A375 (cell line): ENCODE results near the gene MLF1. TPM values are rescaled to one million over a fixed set of nuclear protein-coding genes. Genes with fewer than 3 reads are reported as not detected.

ENCODE experiments used
- small RNA-seq: library from RNA; depleted of rRNA; stranded (forward); fragments of <200 nt; gene quantifications from one replicate; pipeline ENCODE3, GENCODE V24; 2014
- total RNA-seq: library from RNA; depleted of rRNA; stranded (reverse); fragments of >200 nt; shearing (Covaris generic); gene quantifications from 2 replicates; pipeline ENCODE4 v1.2.3, GENCODE V29; 2014; rRNA removed

MLF1 gene
- 15.8 and 21.4 TPM in 2 replicates for total RNA-seq

GRCh38 chr3:158570999-158571702, at the start of gene MLF1:
MLF1 (plus strand) TSS chr3:158571194; CDS start chr3:158571301, 107 bp downstream.

GRCh38 chr3:158644345-158644908, 73.4 kb downstream of the MLF1 start, which contains the start of gene GFM1:
GFM1 (plus strand) TSS chr3:158644527; CDS start chr3:158644635, 108 bp downstream.

Small RNA genes lying within 50 kb of the gene (small RNA-seq; reads per million reads assigned to genes)
- not detected for gene AC025033.1

Other genes starting within 250 kb of the MLF1 start
- 56.0 and 56.9 TPM in 2 replicates for gene GFM1, start 73.3 kb downstream of the MLF1 start, total RNA-seq
- gene LXN, start 101.5 kb downstream of the MLF1 start, total RNA-seq = not detected in 2 replicates
- not detected in 2 replicates for gene RARRES1, start 161.3 kb downstream of the MLF1 start, total RNA-seq
- gene MFSD1, start 230.9 kb downstream of the MLF1 start, total RNA-seq = 27.9 and 30.0 TPM in 2 replicates